NCI-H524 (cell line): Measurements from ENCODE around the gene LRTM2.
A peak's percentile ranks its signal among the peaks of the same experiment; 100 is the strongest.

Experiments used
- DNase-seq, 2 experiments: peaks; one replicate each; lab custom pipeline; 2025; lab: John Stamatoyannopoulos, UW

Gene LRTM2

DNA sequence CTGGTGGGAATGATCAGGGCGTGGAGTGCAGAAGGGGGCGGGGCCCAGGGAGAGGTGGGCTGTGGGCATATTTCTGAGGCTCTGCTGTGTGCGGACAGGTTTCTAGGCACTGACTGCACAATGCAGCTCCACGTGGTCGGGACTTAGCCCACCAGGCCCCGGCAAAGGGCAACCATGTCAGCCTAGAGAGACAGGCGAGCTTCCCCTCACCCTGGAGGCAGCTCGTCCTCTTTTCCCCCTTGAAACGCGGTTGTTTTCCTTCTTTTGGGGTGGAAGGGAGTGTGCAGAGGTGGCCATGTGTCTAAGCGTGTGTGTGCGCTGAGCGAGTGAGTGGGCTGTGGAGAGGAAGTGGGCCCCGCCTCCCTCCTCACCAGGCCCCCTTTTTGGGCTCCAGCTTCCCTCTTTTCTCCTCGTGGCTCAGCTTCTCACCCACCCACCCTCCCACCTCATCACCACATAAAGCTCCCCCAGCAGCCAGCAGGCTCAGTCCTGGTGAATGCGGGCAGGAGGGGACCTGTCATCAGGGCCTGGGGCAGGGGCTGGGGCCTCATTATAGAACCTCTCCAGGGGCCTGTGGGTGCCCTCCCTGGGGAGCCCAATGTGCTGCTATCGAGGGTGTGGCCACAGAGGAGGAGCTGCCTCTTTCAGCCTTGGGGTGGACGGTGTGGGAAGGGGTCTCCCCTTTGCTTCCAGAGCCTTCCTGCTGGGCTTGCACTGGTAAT lies 22.0 kb downstream of the LRTM2 start:
- DNase-seq, result no peak

- DNase-seq, result no peak
These were observed 22.7 kb downstream of the LRTM2 start for GRCh38 chr12:1842905-1843640.

- DNase-seq, result no peak
These were observed 23.3 kb downstream of the LRTM2 start for GRCh38 chr12:1843641-1844005.

DNA sequence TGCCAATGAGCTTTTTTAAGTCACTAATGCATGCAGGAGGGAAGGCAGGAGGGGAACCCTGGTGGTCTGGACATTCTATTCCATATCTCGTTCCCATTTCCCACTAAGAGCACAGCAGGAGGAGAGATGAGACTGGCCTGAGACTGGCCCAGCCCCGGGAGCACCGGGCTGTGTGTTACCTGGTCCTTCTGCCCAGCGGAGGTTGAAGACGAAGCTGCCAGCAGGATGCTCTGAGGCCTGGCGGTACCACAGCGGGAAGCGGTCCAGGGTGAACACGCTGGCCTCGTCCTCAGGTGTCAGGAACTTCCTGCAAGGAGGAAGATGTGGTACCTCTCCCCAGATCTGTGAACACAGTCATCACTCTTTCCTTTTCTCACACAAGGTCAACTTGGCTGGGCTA lies 23.9 kb downstream of the LRTM2 start:
- no peak for DNase-seq

DNA sequence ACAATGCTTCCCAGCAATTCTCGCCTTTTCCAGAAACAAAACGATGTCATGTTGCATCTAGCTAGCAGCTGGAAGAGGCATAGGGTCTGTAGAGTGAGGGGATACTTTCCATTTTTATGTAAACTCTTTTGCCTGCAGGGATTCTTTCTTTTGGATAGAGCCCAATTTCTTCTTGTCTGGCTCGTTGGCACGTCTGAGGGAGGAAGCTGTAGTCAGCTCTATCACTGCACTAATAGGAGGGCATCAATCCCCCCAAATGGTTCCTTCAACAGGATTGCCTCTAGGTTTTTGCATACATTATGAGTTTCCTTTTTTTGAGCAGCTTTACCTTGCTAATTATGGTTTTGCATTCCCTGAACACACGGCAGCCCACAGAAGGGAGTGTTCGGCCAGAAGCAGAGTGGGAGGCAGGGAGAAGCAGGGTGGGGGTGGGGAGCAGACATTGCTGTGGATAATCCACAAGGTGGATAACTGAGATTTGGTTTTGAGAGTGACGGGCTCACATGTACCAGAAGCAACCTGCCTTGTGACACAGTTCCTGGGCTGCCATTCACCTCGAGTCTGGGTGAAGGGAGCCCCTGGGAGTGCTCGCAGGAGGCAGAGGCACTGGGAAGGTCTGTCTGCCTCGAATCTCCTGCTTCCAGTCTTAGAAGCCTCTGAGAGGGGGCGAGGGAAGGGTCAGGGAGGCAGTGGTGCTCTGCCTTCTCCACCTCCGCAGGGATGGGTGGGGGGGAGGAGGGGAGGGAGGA lies 24.5 kb downstream of the LRTM2 start:
- DNase-seq, result no peak

DNA sequence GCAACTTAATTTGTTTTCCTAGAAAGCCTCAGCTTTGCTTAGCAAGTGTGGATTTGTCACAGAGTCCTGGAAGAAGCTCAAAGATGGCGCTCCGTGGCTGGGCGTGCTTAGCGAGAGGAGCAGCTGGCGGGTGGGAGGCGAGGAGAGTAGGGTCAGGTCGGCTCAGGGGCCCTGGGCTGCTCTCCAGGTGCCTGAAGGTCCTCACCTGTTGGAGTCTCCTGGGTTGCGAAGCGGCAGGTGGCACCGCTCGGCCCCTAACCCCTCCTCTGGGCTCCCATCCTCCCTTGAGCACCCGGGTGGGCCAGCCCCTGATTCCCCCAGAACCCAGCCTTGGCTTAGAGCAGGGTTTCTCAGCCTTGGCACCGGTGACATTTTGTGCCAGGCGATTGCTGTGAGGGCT lies 25.1 kb downstream of the LRTM2 start:
- DNase-seq, result no peak

- DNase-seq, result no peak
These were observed 25.5 kb downstream of the LRTM2 start for GRCh38 chr12:1845886-1846285.

DNA sequence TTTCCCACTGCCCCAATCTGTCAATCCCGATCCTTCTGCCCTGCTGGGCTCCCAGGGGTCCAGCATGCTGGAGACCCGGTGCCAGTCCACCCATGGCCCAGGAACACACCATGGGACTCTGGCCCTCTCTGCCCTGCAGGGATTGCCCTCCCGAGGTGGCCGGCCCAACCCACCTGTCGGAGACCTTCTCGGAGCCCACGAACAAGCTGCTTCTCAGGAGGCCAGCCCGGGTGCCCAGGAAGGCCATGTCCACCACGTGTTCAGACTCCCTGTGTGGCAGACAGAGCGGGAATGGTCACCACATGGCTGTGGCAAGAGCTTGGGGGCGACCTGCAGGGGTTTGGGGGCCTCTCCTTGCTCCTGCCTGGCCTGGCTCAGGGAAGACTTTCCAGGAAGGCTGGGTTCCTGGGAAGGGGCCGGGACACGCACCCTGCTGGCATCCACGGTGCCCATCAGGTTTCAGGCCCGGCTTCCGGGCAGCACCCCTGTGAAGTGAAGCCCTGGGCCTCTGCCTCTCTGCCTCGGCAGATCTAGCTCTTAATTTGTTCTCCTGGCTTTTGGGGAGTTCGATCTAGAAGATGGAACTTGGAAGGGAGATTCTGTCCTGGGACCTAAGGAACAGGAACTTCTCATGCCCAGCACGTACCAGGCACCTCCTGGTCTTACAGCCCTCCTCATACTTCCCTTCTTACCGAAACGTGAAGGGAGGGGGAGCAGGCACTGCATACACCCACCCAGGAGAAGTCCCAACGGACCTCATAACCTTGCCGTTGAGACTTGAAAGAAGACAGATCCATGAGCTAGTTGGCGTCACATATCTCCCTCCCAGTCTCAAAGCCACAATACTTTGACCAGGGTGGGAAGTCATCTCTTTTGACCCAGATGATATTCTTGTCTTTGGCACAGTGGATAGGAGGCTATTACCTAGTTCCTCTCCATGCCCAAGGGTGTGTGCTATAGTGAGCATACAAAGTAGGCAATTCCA lies 26.3 kb downstream of the LRTM2 start:
- DNase-seq, result no peak

DNA sequence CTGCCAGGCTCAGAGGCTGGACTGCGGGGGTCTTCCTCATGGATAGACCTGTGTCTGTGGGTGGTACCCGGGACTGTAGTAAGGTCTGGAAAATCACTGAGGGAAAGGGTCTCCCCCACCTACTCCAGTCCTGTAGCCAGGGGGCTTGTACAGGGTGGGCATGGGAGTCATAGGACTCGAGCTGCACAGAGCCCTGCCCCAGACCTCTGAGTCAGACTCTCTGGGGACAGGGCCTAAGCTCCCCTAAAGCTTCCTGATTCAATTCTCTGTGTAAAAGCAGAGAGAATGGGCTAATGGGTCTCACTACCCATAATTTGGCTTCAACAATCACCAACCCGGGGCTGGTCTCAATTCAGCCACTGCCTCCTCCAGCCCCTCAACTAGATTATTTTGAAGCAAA lies 27.0 kb downstream of the LRTM2 start:
- no peak for DNase-seq

DNA sequence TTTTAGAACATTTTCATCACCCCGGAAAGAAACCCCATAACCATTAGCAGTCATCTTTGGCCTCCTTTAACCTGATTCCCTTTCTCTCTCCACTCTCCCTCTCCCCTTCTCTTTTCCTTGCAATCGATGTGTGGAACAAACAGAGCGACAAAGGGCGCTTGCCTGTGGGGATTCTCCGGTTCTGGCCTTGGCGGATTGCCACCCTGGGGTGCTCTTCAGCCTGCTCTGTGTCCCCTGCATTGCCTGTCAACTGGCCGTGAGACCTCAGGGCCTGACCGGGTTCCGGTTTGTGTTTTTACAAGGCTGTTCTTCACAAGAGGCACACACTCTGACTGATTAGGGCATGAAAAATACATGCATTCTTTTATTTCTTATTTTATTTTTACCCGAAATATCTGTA lies 27.8 kb downstream of the LRTM2 start:
- DNase-seq, result no peak

DNA sequence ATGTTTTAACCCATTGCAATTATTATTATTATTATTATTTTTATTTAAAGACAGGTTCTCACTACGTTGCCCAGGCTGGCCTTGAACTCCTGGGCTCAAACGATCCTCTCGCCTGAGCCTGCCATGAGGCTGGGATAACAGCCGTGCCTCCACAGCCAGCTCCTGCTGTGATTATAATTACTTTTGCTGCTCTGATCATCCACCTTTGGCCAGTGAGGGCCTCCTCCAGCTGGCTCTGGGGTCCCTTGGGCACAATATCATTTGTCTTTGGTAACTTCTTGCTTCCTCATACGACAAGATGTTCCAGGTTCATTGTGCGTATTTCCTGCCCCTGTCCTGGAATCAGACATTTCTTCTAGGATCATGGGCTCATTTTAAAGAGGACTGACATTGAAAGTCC lies 28.4 kb downstream of the LRTM2 start:
- peak; percentile 4 to 39 for DNase-seq

DNA sequence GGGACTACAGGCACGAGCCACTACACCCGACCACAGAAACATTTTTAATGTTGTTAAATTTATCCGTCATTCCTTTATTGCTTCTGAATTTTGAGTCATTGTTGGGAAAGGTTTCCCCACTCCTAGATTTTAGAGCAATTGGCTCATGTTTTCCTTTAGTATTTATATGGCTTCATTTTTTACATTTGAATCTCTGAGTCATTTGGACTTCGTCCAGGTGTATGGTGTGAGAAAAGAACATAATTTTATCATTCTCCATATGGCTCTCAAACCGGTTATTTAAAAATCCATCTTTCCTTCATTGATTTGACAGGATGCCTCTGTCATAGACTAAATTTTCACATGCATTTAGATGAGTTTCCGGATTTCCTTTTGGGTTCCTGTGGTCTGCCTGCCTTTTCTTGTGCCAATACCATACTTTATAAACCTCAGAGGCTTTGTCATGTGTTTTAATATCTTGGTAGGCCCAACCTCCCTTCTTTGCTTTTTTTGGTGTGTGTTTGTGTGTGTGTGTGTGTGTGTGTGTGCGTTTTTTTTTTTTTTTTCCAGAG lies 30.9 kb downstream of the LRTM2 start:
- no peak for DNase-seq

DNA sequence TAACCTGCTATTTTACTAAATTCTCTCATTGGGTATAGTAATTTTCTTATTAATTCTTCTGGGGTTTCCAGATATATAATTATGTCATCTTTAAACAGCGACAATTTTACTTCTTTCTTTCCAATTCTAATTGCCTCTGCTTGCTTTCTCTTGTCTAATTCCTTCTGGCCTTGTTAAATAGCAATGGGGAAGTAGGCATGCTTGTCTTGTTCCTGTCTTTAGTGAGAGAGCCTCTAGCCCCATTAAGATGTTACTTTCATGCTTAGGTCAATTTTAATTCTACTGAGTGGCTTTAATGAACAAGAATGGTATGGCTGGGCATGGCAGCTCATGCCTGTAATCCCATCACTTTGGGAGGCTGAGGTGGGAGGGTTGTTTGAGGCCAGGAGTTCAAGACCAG lies 31.7 kb downstream of the LRTM2 start:
- no peak for DNase-seq

DNA sequence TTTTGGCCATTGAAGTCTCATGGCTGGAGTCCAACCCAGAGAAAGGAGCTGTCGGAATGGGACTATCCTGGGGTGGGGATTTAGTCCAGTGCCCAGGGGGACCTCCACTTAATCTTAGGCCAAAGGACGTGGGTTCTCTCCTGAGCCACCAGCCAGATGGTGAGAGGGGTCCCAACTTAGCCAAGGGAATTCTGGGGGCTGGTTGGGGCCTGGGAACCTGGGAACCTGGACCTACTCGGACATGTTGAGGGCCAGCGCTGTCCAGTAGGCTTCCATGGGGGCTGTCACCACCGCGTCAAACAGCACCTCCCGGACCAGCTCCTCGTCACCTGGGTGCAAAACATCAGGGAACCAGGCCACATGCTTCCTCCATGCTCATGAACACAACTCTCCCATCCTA lies 33.4 kb downstream of the LRTM2 start:
- DNase-seq, result no peak

- DNase-seq, result no peak
These were observed 34.9 kb downstream of the LRTM2 start for GRCh38 chr12:1855241-1855640.

- DNase-seq, result no peak
These were observed 36.7 kb downstream of the LRTM2 start for GRCh38 chr12:1857086-1857485.

DNA sequence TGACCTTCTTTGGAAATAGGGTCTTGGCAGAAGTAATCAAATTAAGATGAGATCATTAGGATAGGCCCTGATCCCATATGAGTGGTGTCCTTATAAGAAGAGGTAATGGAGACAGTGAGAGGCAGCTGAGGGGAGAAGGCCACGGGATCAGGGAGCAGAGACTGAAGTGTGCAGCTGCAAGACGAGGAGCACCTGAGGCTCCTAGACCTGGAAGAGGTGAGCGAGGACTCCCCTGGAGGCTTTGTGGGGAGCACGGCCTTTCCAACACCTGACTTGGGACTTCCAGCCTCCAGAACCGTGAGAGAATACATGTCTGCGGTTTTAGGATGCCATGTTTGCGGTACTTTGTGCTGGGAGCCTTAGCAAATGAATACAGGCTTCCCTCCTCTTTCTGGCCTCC lies 37.5 kb downstream of the LRTM2 start:
- DNase-seq, result no peak

- no peak for DNase-seq
These were observed 38.1 kb downstream of the LRTM2 start for GRCh38 chr12:1858456-1858855.

DNA sequence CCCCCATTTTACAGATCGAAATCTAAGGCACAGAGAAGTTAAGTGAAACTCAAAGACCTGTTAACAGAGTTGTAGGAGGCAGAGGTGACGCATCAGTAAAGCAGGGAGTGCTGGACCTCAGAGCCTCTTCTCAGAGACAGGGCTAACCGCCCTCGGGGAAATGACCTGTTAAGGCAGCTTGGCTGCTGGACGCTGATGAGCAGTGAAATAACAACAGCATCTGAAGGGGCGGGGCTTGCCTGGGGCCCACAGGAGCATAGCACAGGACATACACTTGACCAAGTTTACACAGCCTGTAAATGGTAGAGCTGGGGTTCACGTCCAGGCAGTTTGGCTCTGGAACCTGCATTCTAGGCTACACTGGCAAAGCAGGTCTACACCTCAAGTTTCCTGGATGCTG lies 39.3 kb downstream of the LRTM2 start:
- no peak for DNase-seq

DNA sequence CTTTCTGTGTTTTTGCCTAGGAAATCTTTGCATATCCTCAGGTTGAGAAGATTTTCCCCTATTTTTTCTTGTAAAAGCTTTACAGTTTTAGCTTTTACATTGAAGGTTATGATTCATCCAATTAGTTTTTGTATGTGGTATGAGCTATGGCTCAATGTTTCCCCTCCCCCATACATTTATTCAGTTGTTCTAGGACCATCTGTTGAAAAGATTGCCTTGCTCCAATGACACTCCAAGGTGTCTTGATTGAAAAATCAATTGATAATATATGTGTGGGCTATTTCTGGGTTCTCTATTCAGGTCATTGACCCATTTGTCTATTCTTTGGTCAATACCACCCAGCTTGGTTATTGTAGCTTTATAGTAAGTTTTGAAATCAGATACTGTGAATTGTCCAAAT lies 42.6 kb downstream of the LRTM2 start:
- peak in 1 of 2 experiments; percentile 8 for DNase-seq

DNA sequence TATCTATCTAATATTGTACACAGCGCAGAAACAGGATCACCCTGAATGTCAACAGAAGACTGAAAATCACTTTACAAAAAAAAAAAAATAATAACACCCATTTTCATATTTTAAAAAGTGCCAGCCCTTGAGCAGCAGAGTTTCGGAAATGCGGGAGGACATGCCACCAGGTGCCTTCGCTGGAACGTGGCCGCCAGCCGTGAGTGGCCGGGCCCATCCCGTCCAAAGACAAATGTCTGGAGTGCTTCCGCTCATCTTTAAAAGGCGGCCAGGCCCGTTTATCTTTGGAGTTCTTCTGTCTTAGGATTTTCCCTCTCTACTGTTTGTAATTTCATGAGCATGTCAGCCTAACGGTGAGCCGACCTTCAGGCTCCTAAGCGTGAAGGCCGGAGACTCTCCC lies 43.5 kb downstream of the LRTM2 start:
- no peak for DNase-seq

DNA sequence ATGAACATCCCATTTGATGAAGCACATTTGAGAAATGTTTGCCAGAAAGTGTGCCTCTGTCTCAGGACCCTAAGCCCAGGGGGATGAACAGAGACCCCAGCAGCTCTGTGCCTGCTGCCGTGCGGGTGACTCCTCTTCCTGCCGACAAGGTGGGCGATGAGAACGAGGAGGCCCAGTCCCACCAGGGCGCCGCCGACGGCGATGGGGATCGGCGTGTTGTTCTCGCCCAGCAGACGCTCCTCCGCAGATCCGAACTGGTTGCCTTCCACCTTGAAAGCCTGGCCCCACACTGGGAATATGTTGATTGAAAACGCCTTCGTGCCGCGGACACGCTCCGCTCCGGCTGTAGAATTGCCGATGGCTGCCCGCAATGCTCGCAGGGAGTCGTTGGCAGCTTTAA lies 44.1 kb downstream of the LRTM2 start:
- no peak for DNase-seq
